Nephron progenitor cell (in vitro differentiated cells): Measurements from ENCODE around the gene SGMS1.

ENCODE experiments used
- DNase-seq: peaks from one replicate; pipeline ENCODE4 v3.0.0; 2021
- H3K27ac Mint-ChIP-seq: 2 replicates; pipeline ENCODE4 v1.8.0; 2021; ENCODE audit warnings: mild to moderate bottlenecking, moderate library complexity, mixed read lengths
- H3K27me3 Mint-ChIP-seq: 2 replicates; pipeline ENCODE4 v1.8.0; 2021; ENCODE audit warnings: mild to moderate bottlenecking, low read depth, mixed read lengths; ENCODE audit not compliant: poor library complexity
- H3K36me3 Mint-ChIP-seq: 2 replicates; pipeline ENCODE4 v1.8.0; 2021; ENCODE audit warnings: low read depth, mixed read lengths
- H3K4me1 Mint-ChIP-seq: 2 replicates; pipeline ENCODE4 v1.8.0; 2021; ENCODE audit warnings: mixed read lengths
- H3K4me3 Mint-ChIP-seq: 2 replicates; pipeline ENCODE4 v1.8.0; 2021; ENCODE audit warnings: mild to moderate bottlenecking, moderate library complexity, mixed read lengths
- H3K9me3 Mint-ChIP-seq: 2 replicates; pipeline ENCODE4 v1.8.0; 2021; ENCODE audit warnings: mild to moderate bottlenecking, moderate library complexity, mixed read lengths
- TF ChIP-seq, protein P1 (sequence below): fragments of 200-600 bp; sonication (generic); IDR thresholded peaks from 2 replicates; pipeline ENCODE4 v1.5.0; 2021; ENCODE audit warnings: antibody characterized with exemption

SGMS1 gene

DNA sequence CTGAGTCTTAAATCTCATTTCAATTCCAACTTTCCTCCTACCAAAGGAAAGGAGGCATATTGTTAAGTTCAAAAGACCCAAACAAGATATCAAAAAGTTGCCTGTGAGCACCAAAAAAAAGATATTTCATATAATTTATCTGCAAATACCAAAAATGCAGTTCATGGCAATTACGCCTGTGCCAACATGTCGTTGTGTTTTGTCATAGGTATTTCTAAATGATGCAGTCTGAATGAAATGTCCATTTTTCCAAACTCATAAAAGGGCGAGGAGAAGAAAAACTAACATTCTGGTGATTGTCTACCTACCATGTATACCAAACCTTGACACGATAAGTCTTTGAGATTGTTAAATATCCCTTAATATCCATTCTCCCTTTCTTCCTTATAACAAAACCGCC, 109.8 kb downstream of the SGMS1 start:
- H3K4me1 Mint-ChIP-seq, result no peaks in the 10 kb centered on the region

DNA sequence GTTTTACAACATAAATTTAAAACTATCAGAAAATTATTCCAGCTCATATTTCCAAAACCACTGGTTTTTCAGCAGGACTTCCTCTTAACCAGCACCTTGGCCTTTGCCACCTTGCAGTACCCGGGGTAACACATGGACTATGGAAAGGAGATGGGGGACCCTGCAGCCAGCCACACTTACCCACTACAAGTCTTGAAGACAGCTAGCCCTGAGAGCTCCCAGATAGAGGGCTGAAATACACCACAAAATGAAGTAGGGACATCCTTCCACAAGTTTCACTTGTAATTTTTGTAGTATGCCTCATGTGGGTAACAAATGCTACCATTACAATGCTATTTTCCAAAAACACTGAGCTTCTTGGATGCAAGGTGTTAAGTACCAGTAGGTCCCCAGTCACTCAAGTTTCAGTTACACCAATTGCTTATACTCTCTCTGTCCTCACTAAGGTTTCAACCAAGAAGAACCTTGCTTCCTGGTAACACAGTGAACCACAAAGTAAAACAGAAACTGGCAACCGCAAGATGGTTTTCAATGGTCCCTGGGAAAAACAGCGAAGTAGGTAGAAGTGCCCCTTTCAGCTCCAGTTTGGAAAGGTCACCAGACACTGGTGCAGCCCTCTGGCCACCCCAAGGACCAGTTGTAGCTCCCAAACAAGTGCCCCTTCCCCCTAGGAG, 110.9 kb downstream of the SGMS1 start:
- no peak overlapping the region for H3K4me3 Mint-ChIP-seq
- H3K9me3 Mint-ChIP-seq, result no peaks in the 10 kb centered on the region
- no peak for DNase-seq
- no peaks in the 10 kb centered on the region for H3K27me3 Mint-ChIP-seq
- TF ChIP-seq, protein P1, sequence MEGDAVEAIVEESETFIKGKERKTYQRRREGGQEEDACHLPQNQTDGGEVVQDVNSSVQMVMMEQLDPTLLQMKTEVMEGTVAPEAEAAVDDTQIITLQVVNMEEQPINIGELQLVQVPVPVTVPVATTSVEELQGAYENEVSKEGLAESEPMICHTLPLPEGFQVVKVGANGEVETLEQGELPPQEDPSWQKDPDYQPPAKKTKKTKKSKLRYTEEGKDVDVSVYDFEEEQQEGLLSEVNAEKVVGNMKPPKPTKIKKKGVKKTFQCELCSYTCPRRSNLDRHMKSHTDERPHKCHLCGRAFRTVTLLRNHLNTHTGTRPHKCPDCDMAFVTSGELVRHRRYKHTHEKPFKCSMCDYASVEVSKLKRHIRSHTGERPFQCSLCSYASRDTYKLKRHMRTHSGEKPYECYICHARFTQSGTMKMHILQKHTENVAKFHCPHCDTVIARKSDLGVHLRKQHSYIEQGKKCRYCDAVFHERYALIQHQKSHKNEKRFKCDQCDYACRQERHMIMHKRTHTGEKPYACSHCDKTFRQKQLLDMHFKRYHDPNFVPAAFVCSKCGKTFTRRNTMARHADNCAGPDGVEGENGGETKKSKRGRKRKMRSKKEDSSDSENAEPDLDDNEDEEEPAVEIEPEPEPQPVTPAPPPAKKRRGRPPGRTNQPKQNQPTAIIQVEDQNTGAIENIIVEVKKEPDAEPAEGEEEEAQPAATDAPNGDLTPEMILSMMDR, result no peak
- no peak overlapping the region for H3K27ac Mint-ChIP-seq
- H3K4me1 Mint-ChIP-seq, result no peaks in the 10 kb centered on the region
- H3K36me3 Mint-ChIP-seq, result no peaks in the 10 kb centered on the region

More for the DNA sequence above, 109.8 kb downstream of the SGMS1 start:
- no peaks in the 10 kb centered on the region for H3K27me3 Mint-ChIP-seq
- no peak overlapping the region for H3K27ac Mint-ChIP-seq
- H3K36me3 Mint-ChIP-seq, result no peaks in the 10 kb centered on the region
- TF ChIP-seq, protein P1, result no peak
- no peaks in the 10 kb centered on the region for H3K9me3 Mint-ChIP-seq
- no peak overlapping the region for H3K4me3 Mint-ChIP-seq
- DNase-seq, result no peak

DNA sequence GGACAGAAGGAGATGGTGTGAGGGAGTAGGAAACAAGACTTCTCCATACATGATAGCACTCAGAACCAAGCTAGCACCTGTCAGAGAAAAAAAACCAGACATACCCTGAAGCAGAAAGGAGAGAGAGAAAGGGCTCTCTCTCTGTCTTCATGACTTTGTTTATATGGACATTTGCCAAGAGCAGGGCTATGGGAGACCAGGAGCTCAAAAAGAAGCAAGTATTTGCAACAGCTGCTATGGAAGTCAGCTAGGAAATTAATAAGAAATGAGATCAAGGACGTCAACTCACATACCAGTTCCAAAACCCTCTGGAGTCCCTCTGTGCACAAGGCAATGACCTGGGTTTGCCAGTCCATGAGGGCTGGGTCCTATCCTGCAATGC, 111.6 kb downstream of the SGMS1 start:
- H3K36me3 Mint-ChIP-seq, result no peaks in the 10 kb centered on the region
- H3K4me1 Mint-ChIP-seq, result no peaks in the 10 kb centered on the region
- no peak overlapping the region for H3K27ac Mint-ChIP-seq
- no peak overlapping the region for H3K4me3 Mint-ChIP-seq
- DNase-seq, result no peak
- no peaks in the 10 kb centered on the region for H3K9me3 Mint-ChIP-seq
- TF ChIP-seq, protein P1, result no peak
- H3K27me3 Mint-ChIP-seq, result no peaks in the 10 kb centered on the region

DNA sequence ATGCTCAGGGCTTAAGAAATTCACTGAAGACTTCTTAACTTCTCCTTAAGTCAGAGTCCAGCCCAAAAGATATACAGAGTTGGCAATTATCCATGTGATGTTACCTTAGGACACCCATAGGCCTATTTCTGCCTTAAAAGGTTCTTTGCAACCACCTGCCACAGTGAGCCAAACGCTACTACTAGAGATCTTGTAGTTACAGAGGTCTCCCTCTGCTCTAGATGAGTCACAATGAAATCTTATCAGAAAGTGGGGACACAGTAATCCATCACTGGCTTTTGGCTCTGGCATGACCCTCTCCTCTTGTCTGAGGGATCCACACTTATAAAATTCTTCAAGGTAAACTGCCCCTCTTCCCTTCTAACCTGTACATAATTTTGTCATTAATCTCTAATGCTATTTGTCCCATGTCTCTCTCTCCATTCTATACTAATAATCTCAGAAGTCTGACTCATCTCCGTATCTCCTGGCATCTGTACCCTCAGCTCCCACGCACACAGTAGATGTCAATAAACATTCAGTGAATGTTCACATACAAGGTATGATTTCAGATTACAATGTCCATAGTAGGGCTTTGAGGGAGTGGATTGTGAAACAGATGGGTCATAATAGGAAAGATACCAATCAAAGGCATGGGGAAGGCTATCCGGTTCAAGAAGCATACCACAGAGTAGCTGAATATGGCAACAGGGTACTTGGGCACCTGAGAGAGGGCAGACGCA, 112.1 kb downstream of the SGMS1 start:
- Mint-ChIP-seq H3K4me3 (no peak overlapping the region), H3K4me1 (no peaks in the 10 kb centered on the region), H3K27ac (no peak overlapping the region), H3K27me3 (no peaks in the 10 kb centered on the region), H3K36me3 (no peaks in the 10 kb centered on the region), H3K9me3 (no peaks in the 10 kb centered on the region)
- TF ChIP-seq, protein P1, result no peak
- no peak for DNase-seq

DNA sequence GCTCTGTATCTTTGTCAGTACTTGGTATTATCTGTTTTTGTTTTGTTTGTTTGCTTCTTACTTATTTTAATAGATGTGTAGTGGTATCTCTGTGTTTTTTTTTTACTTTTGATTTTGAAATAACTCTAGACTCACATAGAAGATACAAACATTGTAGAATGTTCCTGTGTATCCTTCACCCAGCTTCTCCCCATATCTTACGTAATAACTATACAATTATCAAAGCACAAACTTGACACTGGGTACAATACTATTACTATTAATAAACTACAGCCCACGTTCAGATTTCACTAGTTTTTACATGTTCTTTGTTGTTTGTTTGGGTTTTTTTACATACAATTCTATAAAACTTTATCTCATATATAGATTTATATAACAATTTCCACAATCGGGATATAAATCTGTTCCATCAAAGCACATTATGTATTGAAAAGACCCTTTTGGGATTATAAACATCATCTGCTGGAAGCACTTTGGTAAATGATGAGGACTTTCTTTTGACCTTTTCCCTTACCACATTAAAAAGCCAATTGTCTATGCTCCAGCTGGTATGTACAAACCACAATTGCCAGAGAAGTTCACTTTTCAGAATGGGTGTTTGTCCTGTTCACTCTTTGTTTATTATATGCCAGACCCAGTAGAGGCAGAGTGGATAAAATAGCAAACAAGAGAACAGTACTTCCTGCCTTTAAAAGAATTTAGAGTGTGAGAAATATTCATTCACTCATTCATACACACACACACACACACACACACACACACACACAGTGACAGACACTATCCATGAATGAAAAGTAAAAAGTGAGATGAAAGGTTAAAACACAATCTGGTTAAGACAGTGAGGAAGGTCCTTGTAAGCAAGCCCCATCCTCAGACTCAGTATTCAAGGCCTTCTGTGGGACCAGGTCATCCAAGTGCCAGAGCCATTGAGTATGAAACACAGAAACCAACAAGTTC, 113.0 kb downstream of the SGMS1 start:
- Mint-ChIP-seq H3K4me3 (no peak overlapping the region), H3K4me1 (no peaks in the 10 kb centered on the region), H3K9me3 (no peaks in the 10 kb centered on the region), H3K27ac (peak overlapping the region; percentile 9), H3K36me3 (no peaks in the 10 kb centered on the region), H3K27me3 (no peaks in the 10 kb centered on the region)
- TF ChIP-seq, protein P1, result no peak
- no peak for DNase-seq
